NT2/D1 (cell line): ENCODE measurements around the gene ACP5.

Source experiments
- SUZ12 ChIP-seq: IDR thresholded peaks from 2 replicates; pipeline ENCODE4 v1.6.1; 2011; ENCODE audit not compliant: insufficient read length, insufficient read depth; ENCODE audit errors: extremely low read depth
- ZNF274 ChIP-seq: IDR thresholded peaks from 2 replicates; pipeline ENCODE4 v1.6.1; 2011; ENCODE audit warnings: mild to moderate bottlenecking, low read depth, low read length

- no peak for TF ChIP-seq ZNF274
- no peak for TF ChIP-seq SUZ12
Observed at GRCh38 chr19:11596156-11596555, 18.7 kb upstream of the ACP5 start.
